ENCODE measurements around the gene MAVS. TPM values are rescaled to one million over a fixed set of nuclear protein-coding genes. Genes with fewer than 3 reads are reported as not detected.

The MAVS gene
- total RNA-seq (2021; ENCODE audit: unreplicated experiment) (32.3 TPM), Bru-seq, nascent RNA (percentile 76 among the genes with signal in this experiment), BruChase-seq, experiment 1, labeled RNA remaining after a 2-hour chase (percentile 89 among the genes with signal in this experiment), BruChase-seq, experiment 2, labeled RNA remaining after a 6-hour chase (percentile 94 among the genes with signal in this experiment)
- 17.9 TPM for polyA plus RNA-seq (2012; ENCODE audit: insufficient read length)
- long read RNA-seq, full-length matches to known transcripts: 28 of 97 reads
- long read RNA-seq, partial matches to known transcripts: 41 of 97 reads
- long read RNA-seq, other reads (novel, unspliced or antisense): 28 of 97 reads

- peak within 1 kb of the TSS; percentile 85 for H3K27ac ChIP-seq (ENCODE audit: low read length)
- DNase-seq (ENCODE audit: low read depth, low spot score): no peak
- CTCF ChIA-PET: no interaction called here
- no TSS peak for BruUV-seq (replicated peaks)
- H3K36me3 ChIP-seq (ENCODE audit: control insufficient read depth, insufficient read depth, low read length): peaks cover 2% of the 10 kb centered on the region; the same call in 1 of the 2 replicates
- H3K9me3 ChIP-seq (ENCODE audit: control insufficient read depth, insufficient read depth, low read depth, low read length): no peaks in the 10 kb centered on the region
- intact Hi-C loops (cut with micrococcal nuclease; ENCODE audit: unreplicated experiment) (no loop called here), in situ Hi-C loops (cut with HindIII; ENCODE audit: low pct_unique_long_range_greater_than_20kb, low sequenced_read_pairs) (no loop called here)
- TF ChIP-seq REST (IDR thresholded peaks at IDR 0.05; ENCODE audit: insufficient read depth in 1 of 2, low read depth in 2 of 2, low read length in 1 of 2): no peak
- TF ChIP-seq POLR2AphosphoS5 (IDR thresholded peaks at IDR 0.05; ENCODE audit: low read depth, low read length): peak; percentile 82
- TF ChIP-seq SIN3A (IDR thresholded peaks at IDR 0.05; ENCODE audit: borderline replicate concordance, insufficient read depth, low read depth, low read length): peak; percentile 44; the same call in 1 of the 2 replicates
- peak within 1 kb of the TSS; percentile 84 to 86 for H3K4me3 ChIP-seq (ENCODE audit: low read depth in 2 of 2, low read length in 2 of 2)
- no peaks in the 10 kb centered on the region for H3K27me3 ChIP-seq (ENCODE audit: control insufficient read depth, insufficient read depth, low read length)
- peaks cover 9% of the 10 kb centered on the region; the same call in 1 of the 2 replicates for H3K4me1 ChIP-seq (ENCODE audit: control insufficient read depth, insufficient read depth, low read length)
- ATAC-seq: peak; percentile 99
- POLR2A ChIA-PET: no interaction called here
Observed at GRCh38 chr20:3846740-3847428, at the start of gene MAVS. MAVS (plus strand) TSS chr20:3846834; CDS start chr20:3854625, 7,791 bp downstream.

GRCh38 chr20:3797226-3797545, 49.4 kb upstream of the MAVS start:
- Histone ChIP-seq H3K9me3 (ENCODE audit: control insufficient read depth, insufficient read depth, low read depth, low read length) (no peaks in the 10 kb centered on the region), H3K4me1 (ENCODE audit: control insufficient read depth, insufficient read depth, low read length) (peaks cover 16% of the 10 kb centered on the region), H3K27ac (ENCODE audit: low read length) (peak overlapping the region; percentile 97), H3K36me3 (ENCODE audit: control insufficient read depth, insufficient read depth, low read length) (peaks cover 10% of the 10 kb centered on the region), H3K27me3 (ENCODE audit: control insufficient read depth, insufficient read depth, low read length) (no peaks in the 10 kb centered on the region), H3K4me3 (ENCODE audit: low read depth in 2 of 2, low read length in 2 of 2) (peak overlapping the region; percentile 90 to 97)
- ATAC-seq (no peak), DNase-seq (ENCODE audit: low read depth, low spot score) (no peak)
- BruUV-seq (replicated peaks): no TSS peak
- CTCF ChIA-PET: no interaction called here
- POLR2A ChIA-PET: no interaction called here
- intact Hi-C loops (cut with micrococcal nuclease; ENCODE audit: unreplicated experiment): no loop called here
- in situ Hi-C loops (cut with HindIII; ENCODE audit: low pct_unique_long_range_greater_than_20kb, low sequenced_read_pairs): no loop called here
- TF ChIP-seq CTCF (IDR thresholded peaks at IDR 0.05): no peak

Measured in Panc1 (cell line).